Measurements from ENCODE around the gene PTPRCAP.
"Not testable (repeated sequence)": the region's sequence is repeated elsewhere in the genome, so short reads cannot be mapped to it uniquely, and the experiment has no call there.

Gene PTPRCAP

DNA sequence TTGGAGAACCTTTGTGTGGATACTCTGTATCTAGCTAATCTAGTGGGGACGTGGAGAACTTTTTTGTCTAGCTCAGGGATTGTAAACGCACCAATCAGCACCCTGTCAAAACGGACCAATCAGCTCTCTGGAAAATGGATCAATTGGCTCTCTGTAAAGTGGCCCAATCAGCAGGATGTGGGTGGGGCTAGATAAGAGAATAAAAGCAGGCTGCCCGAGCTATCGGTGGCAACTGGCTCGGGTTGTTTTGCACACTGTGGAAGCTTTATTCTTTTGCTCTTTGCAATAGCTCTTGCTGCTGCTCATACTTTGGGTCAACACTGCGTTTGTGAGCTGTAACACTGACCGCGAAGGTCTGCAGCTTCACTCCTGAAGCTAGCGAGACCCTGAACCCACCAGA, 39.2 kb upstream of the PTPRCAP start:
- not testable (repeated sequence) for H3K36me3 ChIP-seq (ENCODE audit: control insufficient read depth, insufficient read depth, low read length); H3K27ac ChIP-seq (ENCODE audit: insufficient read depth, low read length, poor library complexity, severe bottlenecking); H3K9me3 ChIP-seq (ENCODE audit: control insufficient read depth, low read length); H3K27me3 ChIP-seq (replicated peaks; ENCODE audit: control insufficient read depth, insufficient read depth, low read length, poor library complexity, severe bottlenecking); H3K4me3 ChIP-seq (ENCODE audit: insufficient read depth, low read depth, low read length, poor library complexity, severe bottlenecking); DNase-seq; H3K4me1 ChIP-seq (ENCODE audit: control insufficient read depth, insufficient read depth, low read length, poor library complexity, severe bottlenecking)

DNA sequence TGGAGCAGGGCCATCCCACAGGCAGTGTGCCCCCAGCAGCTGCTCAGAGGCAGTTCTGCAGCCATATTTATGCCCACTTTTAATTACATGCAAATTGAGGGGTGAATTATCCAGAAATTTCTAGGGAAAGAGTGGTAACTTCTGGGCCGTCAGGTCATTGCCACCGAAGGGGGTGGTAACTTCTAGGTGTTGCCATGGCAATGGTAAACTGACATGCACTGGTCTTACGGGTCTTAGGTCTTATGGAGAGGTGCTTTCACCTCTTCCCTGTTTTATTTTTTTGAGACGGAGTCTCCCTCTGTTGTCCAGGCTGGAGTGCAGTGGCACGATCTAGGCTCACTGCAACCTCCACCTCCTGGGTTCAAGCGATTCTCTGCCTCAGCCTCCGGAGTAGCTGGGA, 35.4 kb upstream of the PTPRCAP start:
- H3K4me3 ChIP-seq (ENCODE audit: insufficient read depth, low read depth, low read length, poor library complexity, severe bottlenecking) = no peak overlapping the region
- no peak for DNase-seq
- H3K36me3 ChIP-seq (ENCODE audit: control insufficient read depth, insufficient read depth, low read length) = no peaks in the 10 kb centered on the region
- H3K27ac ChIP-seq (ENCODE audit: insufficient read depth, low read length, poor library complexity, severe bottlenecking) = no peak overlapping the region
- H3K4me1 ChIP-seq (ENCODE audit: control insufficient read depth, insufficient read depth, low read length, poor library complexity, severe bottlenecking) = peaks cover 14% of the 10 kb centered on the region
- H3K9me3 ChIP-seq (ENCODE audit: control insufficient read depth, low read length) = no peaks in the 10 kb centered on the region
- no peaks in the 10 kb centered on the region for H3K27me3 ChIP-seq (replicated peaks; ENCODE audit: control insufficient read depth, insufficient read depth, low read length, poor library complexity, severe bottlenecking)

DNA sequence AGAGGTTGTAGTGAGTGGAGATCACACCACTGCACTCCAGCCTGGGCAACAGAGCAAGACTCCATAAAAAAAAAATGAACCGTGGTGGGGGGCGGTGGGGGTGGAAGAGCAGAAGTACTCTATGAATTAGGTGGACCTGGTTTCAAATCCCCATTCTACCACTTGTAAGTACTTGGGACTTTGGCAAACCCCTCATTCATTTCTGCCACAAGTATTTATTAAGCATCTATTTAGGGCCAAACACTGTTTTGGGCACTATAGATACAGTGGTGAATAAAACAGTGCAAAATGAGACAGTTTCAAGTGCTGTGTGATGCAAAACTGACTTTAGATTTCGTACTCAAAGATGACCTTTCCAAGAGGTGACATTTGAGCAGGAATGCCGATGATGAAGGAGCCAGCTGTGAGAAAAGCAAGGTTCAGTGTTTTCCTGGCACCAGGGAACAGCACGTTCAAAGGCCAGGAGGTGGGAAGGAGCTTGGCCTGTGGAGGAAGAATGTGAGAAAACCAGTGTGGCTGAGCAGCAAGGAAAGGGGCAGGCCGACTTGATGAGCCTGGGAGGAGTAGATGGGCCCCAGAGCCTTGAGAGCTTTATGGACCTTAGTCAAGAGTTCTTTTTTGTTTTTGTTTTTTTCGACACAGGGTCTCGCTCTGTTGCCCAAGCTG, 33.0 kb upstream of the PTPRCAP start:
- H3K4me3 ChIP-seq (ENCODE audit: insufficient read depth, low read depth, low read length, poor library complexity, severe bottlenecking) = no peak overlapping the region
- H3K36me3 ChIP-seq (ENCODE audit: control insufficient read depth, insufficient read depth, low read length) = no peaks in the 10 kb centered on the region
- DNase-seq = no peak
- no peaks in the 10 kb centered on the region for H3K27me3 ChIP-seq (replicated peaks; ENCODE audit: control insufficient read depth, insufficient read depth, low read length, poor library complexity, severe bottlenecking)
- no peak overlapping the region for H3K27ac ChIP-seq (ENCODE audit: insufficient read depth, low read length, poor library complexity, severe bottlenecking)
- peaks cover 27% of the 10 kb centered on the region for H3K4me1 ChIP-seq (ENCODE audit: control insufficient read depth, insufficient read depth, low read length, poor library complexity, severe bottlenecking)
- H3K9me3 ChIP-seq (ENCODE audit: control insufficient read depth, low read length) = no peaks in the 10 kb centered on the region

DNA sequence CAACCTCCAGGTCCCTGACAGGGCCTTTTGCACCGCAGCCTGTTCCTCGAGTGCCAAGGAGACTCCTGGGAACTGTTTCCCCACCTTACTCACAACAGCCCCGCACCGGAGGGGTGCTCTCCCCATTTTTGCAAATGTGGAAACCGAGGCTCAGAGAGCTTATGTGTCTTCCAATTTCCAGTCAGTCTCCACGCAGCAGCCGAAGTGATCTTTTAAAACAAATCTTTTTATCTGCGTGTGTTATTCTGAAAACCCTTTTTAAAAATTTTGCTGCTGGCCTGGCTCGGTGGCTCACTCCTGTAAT, 32.0 kb upstream of the PTPRCAP start:
- H3K4me1 ChIP-seq (ENCODE audit: control insufficient read depth, insufficient read depth, low read length, poor library complexity, severe bottlenecking) = peaks cover 34% of the 10 kb centered on the region
- peak overlapping the region; percentile 79 for H3K27ac ChIP-seq (ENCODE audit: insufficient read depth, low read length, poor library complexity, severe bottlenecking)
- H3K36me3 ChIP-seq (ENCODE audit: control insufficient read depth, insufficient read depth, low read length) = no peaks in the 10 kb centered on the region
- H3K9me3 ChIP-seq (ENCODE audit: control insufficient read depth, low read length) = no peaks in the 10 kb centered on the region
- no peak for DNase-seq
- peak overlapping the region; percentile 75 for H3K4me3 ChIP-seq (ENCODE audit: insufficient read depth, low read depth, low read length, poor library complexity, severe bottlenecking)
- no peaks in the 10 kb centered on the region for H3K27me3 ChIP-seq (replicated peaks; ENCODE audit: control insufficient read depth, insufficient read depth, low read length, poor library complexity, severe bottlenecking)

DNA sequence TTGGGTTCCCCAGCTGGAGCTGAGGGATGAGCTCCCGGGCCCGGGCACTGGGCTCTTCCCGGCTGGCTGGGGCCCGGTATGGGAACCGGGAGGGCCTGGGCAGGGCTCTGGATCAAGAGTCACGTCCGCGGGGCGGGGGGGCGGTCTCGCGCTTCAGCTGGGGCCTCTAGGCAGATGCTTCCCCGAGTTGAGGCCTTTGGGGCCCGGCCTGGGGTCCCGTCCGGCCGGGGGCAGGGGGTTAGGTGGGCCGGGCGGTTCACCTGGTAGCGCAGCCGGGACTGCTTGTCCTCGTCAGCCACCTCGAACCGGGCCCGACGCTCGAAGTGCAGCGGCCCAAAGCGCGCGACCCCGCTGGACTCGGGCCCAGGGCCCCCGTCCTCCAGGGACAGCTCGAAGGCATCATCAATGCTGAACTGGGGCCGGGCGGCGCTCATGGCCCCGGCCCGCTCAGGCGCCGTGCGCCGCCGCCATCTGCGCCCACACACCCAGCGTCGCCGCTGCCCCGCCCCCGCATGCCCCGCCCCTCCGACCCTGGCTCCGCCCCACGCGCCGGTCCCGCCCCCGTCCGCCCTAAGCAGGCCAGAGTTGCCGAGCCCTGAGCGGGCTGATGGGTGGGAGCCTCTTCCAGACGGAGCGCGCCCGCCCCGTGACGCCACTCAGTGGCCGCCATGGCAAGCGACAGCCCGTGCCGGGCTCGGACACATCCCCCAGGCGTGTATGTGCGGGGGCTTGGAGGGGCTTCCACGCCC, 31.5 kb upstream of the PTPRCAP start, which contains the start of gene TMEM134:
TMEM134 (minus strand) TSS at position 493 of the 749 bp plus-strand sequence; CDS start at position 434, 59 bp downstream.
- H3K4me3 ChIP-seq (ENCODE audit: insufficient read depth, low read depth, low read length, poor library complexity, severe bottlenecking) = peak within 1 kb of the TSS; percentile 75
- H3K4me1 ChIP-seq (ENCODE audit: control insufficient read depth, insufficient read depth, low read length, poor library complexity, severe bottlenecking) = peaks cover 39% of the 10 kb centered on the region
- peak; percentile 85 to 89 (median 86) for DNase-seq

DNA sequence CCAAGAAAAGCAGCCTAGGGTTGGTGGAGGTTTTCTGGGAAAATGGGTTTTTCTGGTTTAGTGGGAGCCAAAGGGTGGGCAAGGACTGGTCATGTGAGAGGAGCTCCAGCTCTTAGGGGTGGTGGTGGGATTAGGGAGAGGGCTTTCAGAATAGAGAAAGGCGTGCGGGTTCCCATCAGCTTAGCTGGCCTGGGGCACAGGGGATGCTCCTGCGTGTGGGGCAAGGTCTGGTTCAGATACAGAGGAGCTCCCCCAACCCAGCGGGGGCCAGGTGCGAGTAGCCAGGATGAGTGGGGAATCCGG, 30.9 kb upstream of the PTPRCAP start:
- Histone ChIP-seq H3K36me3 (ENCODE audit: control insufficient read depth, insufficient read depth, low read length) (no peaks in the 10 kb centered on the region), H3K27ac (ENCODE audit: insufficient read depth, low read length, poor library complexity, severe bottlenecking) (peak overlapping the region; percentile 84), H3K27me3 (replicated peaks; ENCODE audit: control insufficient read depth, insufficient read depth, low read length, poor library complexity, severe bottlenecking) (no peaks in the 10 kb centered on the region), H3K4me3 (ENCODE audit: insufficient read depth, low read depth, low read length, poor library complexity, severe bottlenecking) (peak overlapping the region; percentile 75), H3K4me1 (ENCODE audit: control insufficient read depth, insufficient read depth, low read length, poor library complexity, severe bottlenecking) (peaks cover 42% of the 10 kb centered on the region), H3K9me3 (ENCODE audit: control insufficient read depth, low read length) (no peaks in the 10 kb centered on the region)
- no peak for DNase-seq

More for the DNA sequence above, 31.5 kb upstream of the PTPRCAP start, which contains the start of gene TMEM134:
- Histone ChIP-seq H3K9me3 (ENCODE audit: control insufficient read depth, low read length) (no peaks in the 10 kb centered on the region), H3K27ac (ENCODE audit: insufficient read depth, low read length, poor library complexity, severe bottlenecking) (peak within 1 kb of the TSS; percentile 84), H3K27me3 (replicated peaks; ENCODE audit: control insufficient read depth, insufficient read depth, low read length, poor library complexity, severe bottlenecking) (no peaks in the 10 kb centered on the region), H3K36me3 (ENCODE audit: control insufficient read depth, insufficient read depth, low read length) (no peaks in the 10 kb centered on the region)

DNA sequence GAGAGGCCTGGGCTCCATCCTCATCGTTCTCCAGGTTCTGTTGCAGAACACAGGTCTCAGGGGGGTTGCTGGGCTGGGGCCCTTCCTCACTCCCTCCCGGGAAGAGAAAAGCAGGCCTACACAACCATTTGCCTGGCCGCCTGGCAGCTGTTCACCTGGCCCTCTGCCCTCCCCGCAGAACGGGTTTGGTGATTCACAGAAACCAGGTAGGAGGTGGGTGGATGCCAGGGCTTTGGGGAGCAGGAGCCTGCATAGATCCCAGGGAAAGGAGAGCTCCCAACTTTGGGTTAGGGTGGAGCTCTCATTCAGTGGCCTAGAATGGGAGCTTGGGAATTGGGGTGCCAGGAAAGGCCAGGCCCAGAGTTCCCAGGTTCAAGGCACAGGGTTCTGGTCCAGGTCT, 30.6 kb upstream of the PTPRCAP start:
- Histone ChIP-seq H3K4me3 (ENCODE audit: insufficient read depth, low read depth, low read length, poor library complexity, severe bottlenecking) (peak overlapping the region; percentile 75), H3K4me1 (ENCODE audit: control insufficient read depth, insufficient read depth, low read length, poor library complexity, severe bottlenecking) (peaks cover 42% of the 10 kb centered on the region), H3K36me3 (ENCODE audit: control insufficient read depth, insufficient read depth, low read length) (no peaks in the 10 kb centered on the region), H3K27ac (ENCODE audit: insufficient read depth, low read length, poor library complexity, severe bottlenecking) (peak overlapping the region; percentile 84), H3K27me3 (replicated peaks; ENCODE audit: control insufficient read depth, insufficient read depth, low read length, poor library complexity, severe bottlenecking) (no peaks in the 10 kb centered on the region), H3K9me3 (ENCODE audit: control insufficient read depth, low read length) (no peaks in the 10 kb centered on the region)
- no peak for DNase-seq

DNA sequence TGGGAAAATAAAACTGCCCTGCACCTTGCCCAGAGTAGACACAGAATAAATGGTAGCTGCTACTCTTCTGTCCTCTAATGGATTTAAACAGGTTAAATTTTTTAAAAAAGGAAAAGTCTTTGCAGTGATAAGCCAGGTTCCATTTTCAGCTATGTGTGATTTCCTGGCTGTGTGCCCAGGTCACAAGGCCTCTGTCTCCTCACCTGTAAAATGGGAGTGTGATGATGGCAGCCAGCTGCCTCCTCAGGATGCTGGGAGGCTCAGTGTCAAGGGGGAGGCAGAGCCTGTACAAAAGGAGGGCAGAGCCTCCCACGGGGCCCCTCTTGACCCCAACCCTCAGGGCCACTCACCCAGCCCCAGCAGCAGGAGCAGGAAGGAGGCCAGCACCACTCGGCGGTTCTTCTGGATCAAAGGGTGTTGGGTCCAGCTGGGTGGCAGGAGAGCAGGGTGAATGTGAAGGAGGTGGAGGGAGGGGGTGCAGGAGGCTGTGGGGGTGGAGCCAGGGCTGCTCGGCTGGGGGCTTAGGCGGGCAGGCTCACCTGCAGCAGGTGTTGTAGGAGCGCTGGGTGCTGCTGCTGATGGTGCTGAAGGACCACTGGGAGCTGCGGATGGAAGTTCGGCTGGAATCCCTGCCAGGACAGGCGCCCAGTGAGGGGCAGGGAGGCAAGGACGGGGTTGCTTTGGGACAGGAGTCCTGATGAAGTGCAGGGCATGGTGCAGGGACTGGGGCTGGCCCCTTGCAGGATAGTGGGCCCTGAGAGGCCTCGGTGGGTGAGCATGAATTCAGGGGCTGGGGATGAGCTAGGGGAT, 29.7 kb upstream of the PTPRCAP start:
- H3K27ac ChIP-seq (ENCODE audit: insufficient read depth, low read length, poor library complexity, severe bottlenecking) = peak overlapping the region; percentile 84
- H3K4me3 ChIP-seq (ENCODE audit: insufficient read depth, low read depth, low read length, poor library complexity, severe bottlenecking) = no peak overlapping the region
- H3K4me1 ChIP-seq (ENCODE audit: control insufficient read depth, insufficient read depth, low read length, poor library complexity, severe bottlenecking) = peaks cover 42% of the 10 kb centered on the region
- H3K9me3 ChIP-seq (ENCODE audit: control insufficient read depth, low read length) = no peaks in the 10 kb centered on the region
- H3K36me3 ChIP-seq (ENCODE audit: control insufficient read depth, insufficient read depth, low read length) = no peaks in the 10 kb centered on the region
- no peak for DNase-seq
- no peaks in the 10 kb centered on the region for H3K27me3 ChIP-seq (replicated peaks; ENCODE audit: control insufficient read depth, insufficient read depth, low read length, poor library complexity, severe bottlenecking)

DNA sequence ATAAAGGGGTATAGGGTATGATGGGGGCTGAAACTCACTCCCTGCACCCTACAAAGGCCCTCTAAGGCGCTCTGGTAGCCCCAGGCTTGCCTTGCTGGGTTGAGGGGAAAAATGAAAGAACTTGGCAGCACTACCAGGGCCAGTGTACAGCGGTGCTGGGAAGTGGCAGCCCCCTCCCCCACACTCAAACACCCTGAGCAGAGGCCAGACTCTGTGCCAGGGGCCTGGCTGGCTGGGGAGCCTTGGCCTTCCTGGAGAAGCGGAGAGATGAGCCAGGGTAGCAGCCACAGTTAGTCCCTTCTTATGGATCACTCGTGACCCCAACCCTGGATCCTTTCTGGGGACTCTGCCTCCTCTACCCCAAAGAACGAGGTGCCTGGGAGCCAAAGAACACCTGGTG, 28.9 kb upstream of the PTPRCAP start:
- H3K27ac ChIP-seq (ENCODE audit: insufficient read depth, low read length, poor library complexity, severe bottlenecking) = peak overlapping the region; percentile 84
- H3K4me1 ChIP-seq (ENCODE audit: control insufficient read depth, insufficient read depth, low read length, poor library complexity, severe bottlenecking) = peaks cover 42% of the 10 kb centered on the region
- H3K9me3 ChIP-seq (ENCODE audit: control insufficient read depth, low read length) = no peaks in the 10 kb centered on the region
- no peak for DNase-seq
- H3K27me3 ChIP-seq (replicated peaks; ENCODE audit: control insufficient read depth, insufficient read depth, low read length, poor library complexity, severe bottlenecking) = no peaks in the 10 kb centered on the region
- H3K4me3 ChIP-seq (ENCODE audit: insufficient read depth, low read depth, low read length, poor library complexity, severe bottlenecking) = no peak overlapping the region
- H3K36me3 ChIP-seq (ENCODE audit: control insufficient read depth, insufficient read depth, low read length) = no peaks in the 10 kb centered on the region

DNA sequence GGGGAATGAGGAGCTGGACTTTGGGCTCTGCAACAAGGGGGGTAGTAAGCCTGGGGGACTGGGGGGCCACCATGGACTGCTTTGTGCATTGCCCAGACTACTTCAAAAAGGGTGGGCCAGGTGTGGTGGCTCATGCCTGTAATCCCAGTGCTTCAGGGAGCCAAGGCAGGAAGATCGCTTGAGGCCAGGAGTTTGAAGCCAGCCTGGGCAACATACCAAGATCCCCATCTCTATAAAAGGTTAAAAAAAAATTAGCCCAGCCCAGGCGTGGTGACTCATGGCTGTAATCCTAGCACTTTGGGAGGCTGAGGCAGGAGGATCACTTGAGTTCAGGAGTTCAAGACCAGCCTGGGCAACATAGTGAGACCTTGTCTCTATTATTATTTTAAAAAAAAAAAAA, 28.0 kb upstream of the PTPRCAP start:
- not testable (repeated sequence) for H3K27me3 ChIP-seq (replicated peaks; ENCODE audit: control insufficient read depth, insufficient read depth, low read length, poor library complexity, severe bottlenecking); H3K36me3 ChIP-seq (ENCODE audit: control insufficient read depth, insufficient read depth, low read length); H3K9me3 ChIP-seq (ENCODE audit: control insufficient read depth, low read length); DNase-seq
- Histone ChIP-seq H3K4me3 (ENCODE audit: insufficient read depth, low read depth, low read length, poor library complexity, severe bottlenecking) (peak overlapping the region; percentile 50), H3K27ac (ENCODE audit: insufficient read depth, low read length, poor library complexity, severe bottlenecking) (peak overlapping the region; percentile 86), H3K4me1 (ENCODE audit: control insufficient read depth, insufficient read depth, low read length, poor library complexity, severe bottlenecking) (peaks cover 42% of the 10 kb centered on the region)
